Measurements from ENCODE around the gene SLIT1. TPM values are rescaled to one million over a fixed set of nuclear protein-coding genes. Genes with fewer than 3 reads are reported as not detected.

SLIT1 gene
- total RNA-seq: 1 to 10 TPM in 1 of 4 donors, under 1 TPM in 1, not detected in 2; 0.28 to 1.7 TPM

DNA sequence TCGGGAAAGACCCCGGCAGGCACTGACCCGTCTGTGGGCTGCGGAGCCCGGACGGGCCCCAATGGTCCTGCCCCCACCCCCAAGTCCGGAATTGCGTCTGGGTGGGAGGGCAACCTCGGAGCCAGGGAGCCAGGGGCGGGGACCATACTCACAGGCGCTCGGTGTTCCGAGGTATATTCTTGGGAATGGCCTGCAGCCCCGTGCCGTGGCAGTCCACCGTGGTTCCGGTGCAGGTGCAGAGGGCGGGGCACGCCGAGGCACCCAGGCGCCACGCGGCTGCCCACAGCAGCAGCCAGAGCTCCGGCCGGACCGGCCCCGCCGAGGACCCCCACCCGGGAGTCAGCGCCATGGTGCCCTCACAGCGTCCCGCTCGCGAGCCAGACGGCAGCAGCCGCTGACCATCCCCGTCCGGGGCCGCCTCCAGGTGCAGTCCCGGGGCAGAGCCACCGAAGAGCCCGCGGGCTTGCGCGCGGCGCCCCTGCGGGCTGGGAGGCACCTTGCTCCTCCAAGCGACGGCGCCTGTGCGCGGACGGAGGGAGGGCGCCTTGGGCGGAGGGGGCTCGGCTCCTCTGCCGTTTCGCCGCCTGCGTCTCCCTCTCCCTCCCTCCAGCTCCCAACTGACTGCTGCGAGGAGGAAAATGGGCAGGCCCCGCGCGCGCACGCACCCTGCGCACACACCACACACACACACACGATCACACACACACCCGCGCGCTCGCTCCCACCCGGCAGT lies at the start of gene SLIT1:
SLIT1 (minus strand) TSS at position 634 of the 733 bp plus-strand sequence; CDS start at position 349, 285 bp downstream.
- Histone ChIP-seq H3K4me1 (peaks cover 0 to 12% (median 5%) of the 10 kb centered on the region in 4 donors), H3K9me3 (no peaks in the 10 kb centered on the region), H3K36me3 (no peaks in the 10 kb centered on the region), H3K4me3 (peak within 1 kb of the TSS in 2 of 4 donors; percentile 18 to 28), H3K27ac (no peak within 1 kb of the TSS), H3K27me3 (peaks cover 0 to 12% of the 10 kb centered on the region in 2 donors)
- TF ChIP-seq POLR2A (IDR thresholded peaks at IDR 0.05): no peak
- TF ChIP-seq, protein P1, sequence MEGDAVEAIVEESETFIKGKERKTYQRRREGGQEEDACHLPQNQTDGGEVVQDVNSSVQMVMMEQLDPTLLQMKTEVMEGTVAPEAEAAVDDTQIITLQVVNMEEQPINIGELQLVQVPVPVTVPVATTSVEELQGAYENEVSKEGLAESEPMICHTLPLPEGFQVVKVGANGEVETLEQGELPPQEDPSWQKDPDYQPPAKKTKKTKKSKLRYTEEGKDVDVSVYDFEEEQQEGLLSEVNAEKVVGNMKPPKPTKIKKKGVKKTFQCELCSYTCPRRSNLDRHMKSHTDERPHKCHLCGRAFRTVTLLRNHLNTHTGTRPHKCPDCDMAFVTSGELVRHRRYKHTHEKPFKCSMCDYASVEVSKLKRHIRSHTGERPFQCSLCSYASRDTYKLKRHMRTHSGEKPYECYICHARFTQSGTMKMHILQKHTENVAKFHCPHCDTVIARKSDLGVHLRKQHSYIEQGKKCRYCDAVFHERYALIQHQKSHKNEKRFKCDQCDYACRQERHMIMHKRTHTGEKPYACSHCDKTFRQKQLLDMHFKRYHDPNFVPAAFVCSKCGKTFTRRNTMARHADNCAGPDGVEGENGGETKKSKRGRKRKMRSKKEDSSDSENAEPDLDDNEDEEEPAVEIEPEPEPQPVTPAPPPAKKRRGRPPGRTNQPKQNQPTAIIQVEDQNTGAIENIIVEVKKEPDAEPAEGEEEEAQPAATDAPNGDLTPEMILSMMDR (IDR thresholded peaks at IDR 0.05): no peak
- peak in 1 of 3 donors; percentile 40 for DNase-seq

DNA sequence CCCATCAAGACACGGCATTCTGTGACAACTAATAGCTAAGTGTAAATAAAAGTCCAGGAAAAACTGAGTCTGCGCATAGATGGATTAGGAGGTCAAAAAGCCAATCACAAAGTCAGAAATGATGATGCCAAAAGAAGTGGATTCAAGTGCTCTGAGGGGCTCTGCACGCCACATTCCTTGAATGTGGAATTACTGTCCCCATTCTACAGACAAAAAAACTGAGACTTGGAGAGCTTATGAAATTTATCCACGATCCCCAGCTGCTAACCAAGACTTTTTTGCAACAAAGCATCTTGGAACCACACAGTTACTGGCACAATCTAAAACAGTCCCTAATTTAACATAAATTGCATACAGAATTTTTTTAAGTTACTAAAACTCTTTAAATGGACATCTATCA lies 49.6 kb upstream of the SLIT1 start:
- no peaks in the 10 kb centered on the region for H3K27me3 ChIP-seq
- H3K27ac ChIP-seq: no peak overlapping the region
- H3K4me3 ChIP-seq: no peak overlapping the region
- H3K36me3 ChIP-seq: peaks cover 0 to 5% (median 0%) of the 10 kb centered on the region in 3 donors
- H3K9me3 ChIP-seq: no peaks in the 10 kb centered on the region
- no peak for TF ChIP-seq POLR2A (IDR thresholded peaks at IDR 0.05)
- TF ChIP-seq, protein P1 (IDR thresholded peaks at IDR 0.05): no peak
- H3K4me1 ChIP-seq: no peaks in the 10 kb centered on the region
- no peak for DNase-seq

DNA sequence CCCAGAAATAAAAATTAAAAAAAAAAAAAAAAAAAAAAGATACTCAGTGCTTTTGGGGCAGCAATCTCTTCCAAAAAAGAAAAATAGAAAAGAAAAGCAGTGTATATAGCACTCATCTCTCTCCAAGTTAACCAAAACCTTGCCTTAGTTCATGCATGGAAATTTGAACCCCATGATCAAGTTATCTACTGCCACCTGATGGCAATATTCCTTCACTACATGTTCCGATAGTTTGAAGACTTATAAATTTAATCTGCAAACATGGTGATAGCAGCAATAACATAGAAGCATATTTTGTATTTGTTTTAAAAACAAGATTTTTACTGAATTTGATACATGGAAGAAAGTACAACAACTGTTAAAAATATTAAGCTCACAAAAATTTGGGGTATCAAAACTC lies 48.6 kb upstream of the SLIT1 start:
- Histone ChIP-seq H3K4me3 (no peak overlapping the region), H3K36me3 (peaks cover 0 to 12% (median 0%) of the 10 kb centered on the region in 3 donors), H3K4me1 (no peaks in the 10 kb centered on the region), H3K9me3 (no peaks in the 10 kb centered on the region), H3K27ac (no peak overlapping the region), H3K27me3 (no peaks in the 10 kb centered on the region)
- TF ChIP-seq, protein P1 (IDR thresholded peaks at IDR 0.05): peak in 4 of 6 experiments; percentile 56 to 76 (median 68)
- no peak for TF ChIP-seq POLR2A (IDR thresholded peaks at IDR 0.05)
- no peak for DNase-seq

DNA sequence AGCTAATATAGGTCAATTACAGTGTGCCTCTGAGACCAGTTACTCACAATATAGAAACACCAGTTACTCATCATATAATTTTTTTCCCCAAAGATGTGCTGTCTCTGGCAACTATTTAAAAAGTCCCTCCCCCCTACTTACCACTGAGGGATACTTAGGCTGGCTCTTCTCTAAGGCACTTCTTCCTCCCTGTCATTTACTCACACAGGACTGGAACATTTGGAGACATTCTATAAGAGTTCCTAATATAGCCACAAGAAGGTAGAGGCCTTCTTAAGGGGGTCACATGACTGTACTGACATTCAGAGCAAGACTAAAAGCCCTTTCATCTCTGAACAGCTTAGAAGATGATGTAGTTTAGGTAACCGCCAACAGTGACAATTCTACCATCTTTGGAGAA lies 44.4 kb upstream of the SLIT1 start:
- no peak for TF ChIP-seq POLR2A (IDR thresholded peaks at IDR 0.05)
- TF ChIP-seq, protein P1 (IDR thresholded peaks at IDR 0.05): no peak
- Histone ChIP-seq H3K27me3 (no peaks in the 10 kb centered on the region), H3K4me1 (no peaks in the 10 kb centered on the region), H3K4me3 (no peak overlapping the region), H3K9me3 (no peaks in the 10 kb centered on the region), H3K27ac (no peak overlapping the region), H3K36me3 (peaks cover 0 to 31% (median 0%) of the 10 kb centered on the region in 3 donors)
- DNase-seq: no peak

DNA sequence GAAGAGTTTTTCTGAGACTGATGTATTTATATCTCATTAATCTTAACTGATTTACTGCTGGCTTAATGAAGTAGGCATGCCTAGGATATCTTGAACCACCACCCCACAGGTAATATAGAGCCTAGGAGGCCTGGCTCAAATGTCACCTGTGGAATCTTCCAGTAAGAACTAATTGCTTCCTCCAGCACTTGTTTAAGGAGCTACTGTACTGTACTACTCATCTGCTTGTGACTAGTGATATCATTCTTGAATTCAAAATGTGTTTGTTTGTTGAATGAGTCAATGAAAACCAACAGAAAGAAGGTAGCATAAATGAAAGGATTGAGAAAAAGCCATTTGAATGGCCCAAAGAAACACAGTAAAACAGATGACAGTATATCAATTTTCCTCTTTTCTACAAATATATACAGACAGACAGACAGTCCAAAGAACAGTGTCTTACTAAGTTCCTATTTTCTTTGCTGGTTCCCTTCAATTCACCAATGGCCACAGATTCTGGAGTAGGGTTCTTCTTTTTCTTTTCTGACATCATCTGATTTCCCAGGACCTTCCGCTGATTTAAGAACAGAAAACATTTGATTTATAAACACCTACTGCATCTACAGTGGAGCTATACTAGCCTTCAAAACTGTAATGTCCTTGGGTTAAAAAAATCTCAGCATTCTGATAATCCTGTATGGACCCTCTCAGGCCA lies 43.7 kb upstream of the SLIT1 start:
- no peaks in the 10 kb centered on the region for H3K4me1 ChIP-seq
- TF ChIP-seq, protein P1 (IDR thresholded peaks at IDR 0.05): no peak
- TF ChIP-seq POLR2A (IDR thresholded peaks at IDR 0.05): no peak
- DNase-seq: no peak
- H3K36me3 ChIP-seq: peaks cover 0 to 36% (median 0%) of the 10 kb centered on the region in 3 donors
- no peaks in the 10 kb centered on the region for H3K9me3 ChIP-seq
- no peak overlapping the region for H3K27ac ChIP-seq
- H3K27me3 ChIP-seq: no peaks in the 10 kb centered on the region
- no peak overlapping the region for H3K4me3 ChIP-seq
